Superior temporal gyrus (tissue), 1 donor: ENCODE data around the gene LTBP3.
A peak's percentile ranks its signal among the peaks of the same experiment; 100 is the strongest.
"Not testable (repeated sequence)": the region's sequence is repeated elsewhere in the genome, so short reads cannot be mapped to it uniquely, and the experiment has no call there.

Source experiments
- DNase-seq: peaks from one replicate; pipeline ENCODE4 v3.0.0-alpha.2; 2016; ENCODE audit errors: extremely low spot score

LTBP3 gene

DNA sequence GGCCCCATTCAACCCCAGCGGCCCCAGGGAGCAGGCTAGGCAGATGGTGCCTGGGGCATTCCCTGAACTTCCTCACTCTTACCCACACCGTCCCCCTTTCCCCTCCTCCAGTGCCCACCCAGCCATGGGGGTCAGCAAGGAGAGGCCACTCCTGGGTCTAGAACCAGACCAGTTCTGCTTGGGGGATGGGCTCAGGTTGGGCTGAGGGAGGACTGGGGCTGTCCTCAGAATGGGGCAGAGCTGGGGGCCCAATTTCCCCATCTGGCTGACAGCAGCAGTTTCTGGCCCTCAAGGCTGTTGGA lies 20.9 kb downstream of the LTBP3 start:
- no peak for DNase-seq

DNA sequence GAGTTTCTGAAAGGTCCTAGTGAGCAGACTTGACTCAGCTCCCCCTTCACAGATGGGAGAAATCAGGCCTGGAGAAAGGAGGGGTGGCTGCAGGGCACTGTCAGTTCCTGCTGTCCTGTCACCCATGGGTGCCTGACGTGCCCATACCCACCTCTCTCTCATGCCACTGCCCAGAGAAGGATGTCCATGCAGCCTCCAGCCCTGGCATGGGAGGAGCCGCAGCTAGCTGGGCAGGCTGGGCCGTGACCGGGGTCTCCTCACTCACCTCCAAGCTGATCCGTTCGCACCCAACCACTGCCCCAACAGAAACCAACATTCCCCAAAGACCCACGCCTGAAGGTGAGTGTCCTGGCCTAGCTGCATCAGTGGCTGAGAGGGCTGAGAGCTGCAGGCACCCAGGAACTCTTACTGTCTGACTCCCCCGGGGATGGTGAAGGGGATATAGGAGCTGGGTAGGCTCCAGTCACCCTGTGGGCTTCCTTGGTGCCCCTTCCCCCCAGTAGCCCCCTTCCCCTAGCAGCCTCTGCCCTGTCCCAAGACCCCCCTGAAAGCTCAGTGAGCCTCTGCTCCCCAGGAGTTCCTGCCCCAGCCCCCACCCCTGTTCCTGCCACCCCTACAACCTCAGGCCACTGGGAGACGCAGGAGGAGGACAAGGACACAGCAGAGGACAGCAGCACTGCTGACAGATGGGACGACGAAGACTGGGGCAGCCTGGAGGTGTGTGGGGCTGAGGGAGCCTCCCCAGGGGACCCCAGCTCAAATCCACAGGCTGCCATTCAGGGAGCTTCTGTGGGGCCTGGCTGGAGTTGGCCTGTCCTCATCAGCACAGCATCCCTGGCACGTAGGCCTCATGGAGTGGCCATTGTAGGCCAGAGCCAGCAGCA lies 21.5 kb downstream of the LTBP3 start:
- no peak for DNase-seq

DNA sequence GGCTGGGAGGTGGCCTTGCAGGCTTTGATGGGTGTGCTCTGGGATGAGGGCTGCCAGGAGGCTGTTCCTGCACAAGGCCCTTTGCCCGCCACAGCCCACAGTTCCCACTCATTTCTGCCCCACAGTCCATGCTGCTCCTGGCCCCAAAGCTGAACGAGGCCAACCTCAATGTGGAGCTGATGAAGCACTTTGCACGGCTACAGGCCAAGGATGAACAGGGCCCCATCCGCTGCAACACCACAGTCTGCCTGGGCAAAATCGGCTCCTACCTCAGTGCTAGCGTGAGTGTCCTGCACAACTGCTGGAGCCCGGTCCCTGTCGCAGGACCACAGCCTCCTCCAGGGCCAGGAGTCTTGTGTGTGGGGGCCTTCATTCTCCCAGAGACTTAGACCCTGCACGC lies 23.1 kb downstream of the LTBP3 start:
- no peak for DNase-seq

DNA sequence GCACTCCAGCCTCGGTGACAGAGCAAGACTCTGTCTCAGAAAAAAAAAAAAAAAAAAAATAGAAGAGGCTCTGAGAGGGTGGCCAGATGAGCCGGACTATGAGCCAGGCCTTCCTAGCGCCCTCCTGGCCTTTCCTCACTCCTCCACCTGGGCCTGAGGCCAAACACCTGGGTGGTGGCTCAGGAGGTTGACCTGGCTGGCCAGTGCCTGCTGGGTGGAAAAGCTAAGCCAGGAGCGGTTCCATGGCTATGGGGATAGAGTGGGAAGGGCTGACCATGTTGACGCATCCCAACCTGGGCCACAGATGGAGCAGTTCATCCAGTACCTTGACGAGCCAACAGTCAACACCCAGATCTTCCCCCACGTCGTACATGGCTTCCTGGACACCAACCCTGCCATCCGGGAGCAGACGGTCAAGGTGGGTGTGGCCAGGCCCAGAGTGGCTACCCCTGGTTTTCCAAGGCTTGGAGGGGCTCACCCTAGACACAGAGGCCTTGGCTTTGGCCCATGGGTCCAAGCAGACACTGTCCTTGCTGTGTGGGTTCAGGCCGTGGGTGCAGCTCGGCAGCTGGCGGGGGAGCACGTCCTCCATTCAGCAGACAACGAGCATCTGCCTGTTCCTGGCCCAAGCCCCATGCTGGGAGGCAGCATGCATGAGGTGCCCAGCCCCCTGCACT lies 25.6 kb downstream of the LTBP3 start:
- DNase-seq: no peak

DNA sequence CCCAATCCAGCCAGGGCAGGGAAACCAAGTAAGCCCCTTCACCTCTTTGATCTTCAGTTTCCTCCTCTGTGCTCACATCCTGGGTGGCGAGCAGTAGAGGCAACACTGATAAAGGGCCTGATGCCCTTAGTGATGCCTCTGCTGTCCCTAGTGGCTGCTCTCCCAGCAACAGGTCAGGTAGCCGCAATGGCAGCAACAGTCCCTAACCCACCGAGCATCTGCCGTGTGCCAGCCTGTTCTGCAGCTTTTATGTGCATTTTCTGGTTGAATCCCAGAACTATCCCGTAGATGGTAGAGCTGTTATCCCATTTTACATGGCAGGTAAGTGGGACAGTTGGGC lies 28.0 kb downstream of the LTBP3 start:
- no peak for DNase-seq

DNA sequence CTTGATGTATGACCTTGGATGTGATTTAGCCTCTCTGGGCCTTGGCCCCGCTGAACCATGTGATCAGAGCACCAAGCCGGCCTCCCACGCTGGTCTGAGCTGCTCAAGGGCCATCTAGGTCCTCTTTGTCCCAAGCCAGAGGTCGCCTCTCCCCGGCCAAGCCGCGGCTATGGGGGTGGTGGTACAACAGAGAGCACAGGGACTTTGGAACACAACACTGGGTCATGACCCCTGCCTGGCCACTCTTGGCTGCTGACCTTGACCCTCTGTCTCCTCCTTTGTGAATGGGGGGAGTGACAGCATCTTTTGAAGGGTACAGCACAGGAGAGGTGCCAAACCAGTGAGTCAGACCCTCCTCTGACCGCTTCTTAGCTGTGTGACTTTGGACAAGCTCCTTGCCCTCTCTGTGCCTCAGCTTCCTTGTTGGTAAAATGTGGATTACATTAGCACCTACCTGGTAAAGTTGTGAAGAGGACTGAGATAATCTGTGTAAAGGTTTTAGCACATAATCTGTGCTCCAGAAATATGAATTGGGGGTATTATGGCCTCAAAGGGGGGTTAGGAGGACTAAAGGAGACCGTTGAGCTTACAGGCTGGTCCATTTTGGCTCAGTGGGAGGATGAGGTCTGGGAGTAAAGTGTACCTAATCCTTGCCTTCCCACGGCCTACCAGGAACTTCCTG lies 28.5 kb downstream of the LTBP3 start:
- DNase-seq: no peak

DNA sequence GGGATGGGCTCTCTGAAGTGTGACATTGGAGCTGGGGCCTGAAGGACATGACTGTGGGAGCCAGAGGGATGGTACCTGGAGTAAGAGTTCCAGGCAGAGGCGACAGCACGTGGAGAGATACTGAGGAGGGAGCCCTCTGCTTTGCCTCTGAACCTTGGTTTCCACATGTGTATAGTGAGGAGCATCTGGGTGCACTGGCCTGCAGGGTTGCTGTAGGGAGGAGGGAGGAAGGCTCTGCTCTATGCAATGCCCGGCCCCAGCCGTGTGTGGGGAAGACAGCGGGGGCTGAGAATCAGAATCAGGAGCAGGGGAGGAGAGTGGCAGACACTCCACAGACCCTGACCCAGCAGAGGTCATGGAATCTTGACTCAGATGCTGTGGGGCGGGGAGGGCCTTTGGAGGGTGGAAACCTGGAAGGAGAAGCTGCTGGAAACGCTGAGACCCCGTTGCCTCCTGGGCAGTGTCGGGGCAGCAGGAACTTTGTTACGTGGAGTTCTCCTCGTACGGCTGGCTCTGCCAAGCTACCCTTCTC lies 29.3 kb downstream of the LTBP3 start:
- DNase-seq: no peak

DNA sequence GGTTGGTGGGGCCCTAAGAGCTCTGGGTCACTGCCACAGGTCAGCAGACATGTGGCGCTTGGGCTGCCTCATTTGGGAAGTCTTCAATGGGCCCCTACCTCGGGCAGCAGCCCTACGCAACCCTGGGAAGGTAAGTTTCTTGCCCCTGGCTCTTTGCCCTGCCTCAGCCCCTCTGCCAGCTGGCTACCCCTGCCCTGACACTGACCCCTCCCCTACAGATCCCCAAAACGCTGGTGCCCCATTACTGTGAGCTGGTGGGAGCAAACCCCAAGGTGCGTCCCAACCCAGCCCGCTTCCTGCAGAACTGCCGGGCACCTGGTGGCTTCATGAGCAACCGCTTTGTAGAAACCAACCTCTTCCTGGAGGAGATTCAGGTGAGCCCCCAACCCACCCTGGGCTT lies 31.4 kb downstream of the LTBP3 start:
- DNase-seq: no peak

DNA sequence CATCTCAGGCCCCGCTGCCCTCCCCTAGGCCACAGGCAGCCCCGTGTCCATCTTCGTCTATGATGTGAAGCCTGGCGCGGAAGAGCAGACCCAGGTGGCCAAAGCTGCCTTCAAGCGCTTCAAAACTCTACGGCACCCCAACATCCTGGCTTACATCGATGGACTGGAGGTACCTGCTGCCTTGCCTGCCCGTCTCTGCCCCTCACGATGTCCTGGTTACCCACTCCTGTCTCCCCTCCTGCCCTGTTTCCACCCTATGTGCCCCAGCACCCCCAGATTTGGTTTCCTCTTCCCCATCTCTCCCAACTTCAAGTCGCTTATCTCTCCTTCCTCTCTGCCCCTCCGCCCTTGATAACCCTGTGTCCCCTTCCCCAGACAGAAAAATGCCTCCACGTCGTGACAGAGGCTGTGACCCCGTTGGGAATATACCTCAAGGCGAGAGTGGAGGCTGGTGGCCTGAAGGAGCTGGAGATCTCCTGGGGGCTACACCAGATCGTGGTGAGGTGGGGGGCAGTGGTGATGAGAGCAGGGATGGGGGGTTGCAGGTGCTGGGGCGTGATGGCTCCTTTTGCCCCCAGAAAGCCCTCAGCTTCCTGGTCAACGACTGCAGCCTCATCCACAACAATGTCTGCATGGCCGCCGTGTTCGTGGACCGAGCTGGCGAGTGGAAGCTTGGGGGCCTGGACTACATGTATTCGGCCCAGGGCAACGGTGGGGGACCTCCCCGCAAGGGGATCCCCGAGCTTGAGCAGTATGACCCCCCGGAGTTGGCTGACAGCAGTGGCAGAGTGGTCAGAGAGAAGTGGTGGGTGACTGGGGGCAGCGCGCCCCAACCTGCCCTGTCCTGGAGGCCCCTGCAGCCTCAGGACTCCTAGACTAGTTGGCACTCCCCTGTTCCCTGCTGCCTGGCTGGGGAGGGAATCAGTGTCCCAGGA lies 32.3 kb downstream of the LTBP3 start:
- DNase-seq: no peak

DNA sequence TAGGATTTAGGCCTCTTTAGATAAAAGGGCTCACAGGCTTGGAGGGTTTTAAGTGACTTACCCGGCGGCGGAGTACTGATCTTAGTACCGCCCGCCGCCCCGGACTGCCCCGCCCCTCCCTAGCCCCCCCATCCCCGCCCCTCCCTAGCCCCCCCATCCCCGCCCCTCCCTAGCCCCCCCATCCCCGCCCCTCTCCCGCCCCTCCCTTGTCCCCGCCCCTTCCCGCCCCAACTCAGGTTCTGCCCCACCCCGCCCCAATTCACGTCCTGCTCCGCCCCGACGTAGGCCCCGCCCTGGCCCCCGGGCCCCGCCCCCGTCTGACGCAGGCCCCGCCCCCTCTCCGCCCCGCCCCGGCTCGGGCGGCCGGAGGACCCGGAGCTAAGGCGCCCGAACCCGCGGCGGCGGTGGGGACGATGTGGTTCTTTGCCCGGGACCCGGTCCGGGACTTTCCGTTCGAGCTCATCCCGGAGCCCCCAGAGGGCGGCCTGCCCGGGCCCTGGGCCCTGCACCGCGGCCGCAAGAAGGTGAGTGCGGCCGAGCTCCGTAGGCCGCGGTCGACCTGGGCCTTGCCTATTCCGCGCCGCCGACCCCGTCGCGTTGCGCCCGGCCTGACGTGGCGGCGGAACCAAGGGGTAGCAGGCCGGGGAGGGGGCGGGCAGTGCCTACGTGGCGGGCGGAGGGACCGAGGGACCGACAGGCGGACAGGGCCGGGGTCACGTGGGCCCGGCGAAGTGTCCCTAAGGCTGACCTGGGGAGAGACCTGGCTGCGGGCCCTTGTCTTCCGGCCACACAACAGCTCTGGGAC lies 33.2 kb downstream of the LTBP3 start, which contains the start of gene SCYL1:
Gene SCYL1 (plus strand): TSS at position 343 of the 805 bp plus-strand sequence. CDS start 71 bp downstream, at position 414.
- DNase-seq: peak; percentile 51

DNA sequence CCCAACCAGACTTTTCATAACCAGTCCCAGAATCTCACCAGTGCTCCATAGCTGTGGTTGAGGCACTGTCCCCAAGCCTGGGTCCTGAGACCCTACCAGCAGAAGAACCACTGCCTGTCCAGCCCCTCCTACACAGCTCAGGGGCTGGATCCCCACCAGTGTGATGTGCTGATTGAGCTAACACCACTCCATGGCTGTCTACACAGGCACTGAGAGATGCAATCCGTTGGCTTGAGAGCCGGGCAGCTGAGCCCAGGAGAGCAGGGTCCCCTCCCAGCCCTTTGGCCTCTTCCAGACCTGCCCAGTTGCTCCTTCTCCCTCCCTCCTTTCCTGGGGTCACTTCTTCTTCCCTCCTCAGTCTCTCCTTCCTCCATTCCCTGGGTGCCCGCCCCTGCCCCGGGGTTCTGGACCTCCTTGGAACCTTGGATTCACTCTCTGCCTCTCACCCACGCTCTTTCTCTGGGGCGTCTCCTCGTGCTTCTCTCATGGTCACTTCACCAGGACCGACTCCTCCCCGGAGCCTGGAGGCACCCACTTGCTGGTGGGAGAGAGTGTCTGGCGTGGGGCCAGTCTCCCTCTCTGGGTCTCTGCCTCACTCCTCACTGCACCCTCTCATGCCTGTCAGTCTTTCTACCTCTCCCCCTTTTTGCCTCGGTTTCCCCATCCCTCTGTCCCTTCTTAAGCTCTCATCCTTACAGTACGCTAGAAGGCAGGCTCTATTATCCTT lies 34.0 kb downstream of the LTBP3 start:
- peak; percentile 36 for DNase-seq

DNA sequence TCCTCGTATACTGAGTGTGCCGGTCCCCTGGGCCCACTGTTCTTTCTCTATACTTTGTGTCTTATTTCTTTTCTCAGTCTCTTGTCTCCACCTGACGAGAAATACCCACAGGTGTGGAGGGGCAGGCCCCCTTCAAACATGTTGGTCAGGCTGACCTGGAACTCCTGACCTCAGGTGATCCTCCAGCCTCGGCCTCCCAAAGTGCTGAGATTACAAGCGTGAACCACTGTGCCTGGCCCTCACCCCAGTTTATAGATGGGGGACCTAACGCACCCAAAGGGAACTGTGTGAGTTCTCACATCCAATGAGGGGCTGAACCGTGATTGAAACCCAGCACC lies 34.6 kb downstream of the LTBP3 start:
- DNase-seq: not testable (repeated sequence)

DNA sequence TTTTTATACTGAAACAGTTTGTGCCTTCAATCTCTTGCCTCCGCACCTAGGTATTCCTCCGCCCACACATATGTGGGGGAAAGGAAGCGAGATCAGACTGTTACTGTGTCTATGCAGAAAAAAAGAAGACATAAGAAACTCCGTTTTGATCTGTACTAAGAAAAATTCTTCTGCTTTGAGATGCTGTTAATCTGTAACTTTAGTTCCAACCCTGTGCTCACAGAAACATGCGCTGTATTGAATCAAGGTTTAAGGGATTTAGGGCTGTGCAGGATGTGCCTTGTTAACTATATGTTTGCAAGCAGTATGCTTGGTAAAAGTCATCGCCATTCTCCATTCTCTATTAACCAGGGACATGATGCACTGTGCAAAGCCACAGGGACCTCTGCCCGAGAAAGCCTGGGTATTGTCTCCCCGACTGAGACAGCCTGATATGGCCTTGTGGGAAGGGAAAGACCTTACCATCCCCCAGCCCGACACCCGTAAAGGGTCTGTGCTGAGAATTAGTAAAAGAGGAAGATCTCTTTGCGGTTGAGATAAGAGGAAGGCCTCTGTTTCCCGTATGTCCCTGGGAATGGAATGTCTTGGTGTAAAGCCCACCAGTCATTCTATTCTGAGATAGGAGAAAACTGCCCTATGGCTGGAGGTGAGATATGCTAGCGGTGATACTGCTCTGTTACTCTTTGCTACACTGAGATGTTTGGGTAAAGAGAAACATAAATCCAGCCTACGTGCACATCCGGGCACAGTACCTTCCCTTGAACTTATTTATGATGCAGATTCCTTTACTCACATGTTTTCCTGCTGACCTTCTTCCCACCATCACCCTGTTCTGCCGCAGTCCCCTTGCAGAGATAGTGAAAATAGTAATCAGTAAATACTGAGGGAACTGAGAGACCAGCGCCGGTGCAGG lies 35.2 kb downstream of the LTBP3 start:
- peak; percentile 45 for DNase-seq

DNA sequence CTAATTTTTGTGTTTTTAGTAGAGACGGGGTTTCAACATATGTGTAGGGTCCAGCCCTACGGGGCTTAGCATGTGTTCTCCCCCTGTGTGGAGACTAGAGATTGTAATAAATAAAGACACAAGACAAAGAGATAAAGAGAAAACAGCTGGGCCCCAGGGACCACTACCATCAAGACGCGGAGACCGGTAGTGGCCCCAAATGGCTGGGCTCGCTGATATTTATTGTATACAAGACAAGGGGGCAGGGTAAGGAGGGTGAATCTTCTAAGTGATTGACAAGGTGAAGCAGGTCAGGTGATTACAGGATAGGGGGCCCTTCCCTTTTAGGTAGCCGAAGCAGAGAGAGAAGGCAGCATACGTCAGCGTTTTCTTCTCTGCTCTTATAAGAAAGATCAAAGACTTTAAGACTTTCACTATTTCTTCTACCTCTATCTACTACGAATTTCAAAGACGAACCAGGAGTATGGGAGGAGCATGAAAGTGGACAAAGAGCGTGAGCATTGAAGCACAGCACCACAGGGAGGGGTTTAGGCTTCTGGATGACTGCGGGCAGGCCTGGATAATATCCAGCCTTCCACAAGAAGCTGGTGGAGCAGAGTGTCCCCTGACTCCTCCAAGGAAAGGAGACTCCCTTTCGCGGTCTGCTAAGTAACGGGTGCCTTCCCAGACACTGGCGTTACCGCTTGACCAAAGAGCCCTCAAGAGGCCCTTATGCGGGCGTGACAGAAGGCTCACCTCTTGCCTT lies 36.2 kb downstream of the LTBP3 start:
- not testable (repeated sequence) for DNase-seq

DNA sequence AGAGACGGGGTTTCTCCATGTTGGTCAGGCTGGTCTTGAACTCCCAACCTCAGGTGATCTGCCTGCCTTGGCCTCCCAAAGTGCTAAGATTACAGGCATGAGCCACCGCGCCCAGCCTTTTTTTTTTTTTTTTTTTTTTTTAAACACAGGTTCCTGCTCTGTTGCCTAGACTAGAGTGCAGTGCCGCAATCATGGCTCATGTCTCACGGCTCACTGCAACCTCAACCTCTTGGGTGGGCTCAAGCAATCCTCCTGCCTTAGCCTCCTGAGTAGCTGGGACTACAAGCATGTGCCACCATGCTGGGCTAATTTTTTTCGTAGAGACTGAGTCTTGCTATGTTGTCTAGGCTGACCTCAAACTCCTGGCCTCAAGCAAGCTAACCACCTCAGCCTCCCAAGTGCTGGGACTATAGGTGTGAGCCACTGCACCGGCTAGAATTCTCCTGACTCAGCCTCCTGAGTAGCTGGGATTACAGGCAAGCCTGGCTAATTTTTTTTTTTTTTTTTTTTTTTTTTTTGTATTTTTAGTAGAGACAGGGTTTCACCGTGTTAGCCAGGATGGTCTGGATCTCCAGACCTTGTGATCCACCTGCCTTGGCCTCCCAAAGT lies 39.1 kb downstream of the LTBP3 start:
- not testable (repeated sequence) for DNase-seq

DNA sequence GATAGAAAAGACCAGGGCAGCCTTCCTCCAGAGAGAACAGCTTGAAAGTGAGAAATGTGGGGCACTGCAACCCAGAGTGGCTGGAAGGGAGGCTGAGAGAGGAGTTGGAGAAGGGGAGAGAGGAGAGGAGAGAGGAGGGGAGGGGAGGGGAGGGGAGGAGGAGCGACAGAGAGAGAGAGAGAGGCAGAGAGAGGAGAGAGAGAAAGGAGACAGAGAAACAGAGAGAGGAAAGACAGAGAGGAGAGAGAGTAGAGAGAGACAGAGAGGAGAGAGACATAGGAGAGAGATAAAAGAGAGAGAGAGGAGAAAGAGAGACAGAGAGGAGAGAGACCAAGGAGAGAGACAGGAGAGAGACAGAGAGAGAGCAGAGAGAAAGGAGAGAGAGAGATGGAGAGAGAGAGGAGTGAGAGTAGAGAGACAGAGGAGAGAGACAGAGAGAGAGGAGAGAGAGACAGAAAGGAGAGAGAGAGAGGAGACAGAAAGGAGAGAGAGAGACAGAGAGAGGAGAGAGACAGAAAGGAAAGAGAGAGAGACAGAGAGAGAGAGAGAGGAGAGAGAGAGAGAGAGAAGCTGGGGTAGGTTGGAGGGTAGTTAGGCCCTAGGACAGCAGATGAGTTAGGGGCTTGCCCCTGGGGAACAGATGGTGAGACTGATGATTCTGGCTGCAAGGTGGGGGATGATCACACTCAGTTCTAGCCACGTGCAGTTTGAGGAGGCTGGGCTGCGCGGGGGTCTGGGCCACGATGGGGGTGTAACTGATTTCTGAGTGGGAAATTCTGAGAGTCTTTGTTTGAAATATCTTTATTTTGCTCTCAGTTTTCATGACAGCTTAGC lies 41.8 kb downstream of the LTBP3 start:
- no peak for DNase-seq

DNA sequence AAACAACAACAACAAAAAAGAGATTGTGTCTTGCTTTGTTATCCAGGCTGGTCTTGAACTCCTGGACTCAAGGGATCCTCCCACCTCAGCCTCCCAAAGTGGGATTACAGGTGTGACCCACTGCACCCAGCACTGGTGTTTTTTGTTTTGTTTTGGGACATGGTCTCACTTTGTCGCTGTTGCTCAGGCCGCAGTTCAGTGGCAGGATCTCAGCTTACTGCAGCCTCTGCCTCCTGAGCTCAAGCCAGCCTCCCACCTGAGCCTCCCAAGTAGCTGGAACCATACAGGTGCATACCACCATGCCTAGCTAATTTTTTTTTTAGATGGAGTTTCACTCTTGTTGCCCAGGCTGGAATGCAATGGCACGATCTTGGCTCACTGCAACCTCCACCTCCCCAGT lies 45.8 kb downstream of the LTBP3 start:
- not testable (repeated sequence) for DNase-seq
